Mesenchymal stem cell (in vitro differentiated cells and primary cell): ENCODE data around the gene CALML6.

Source experiments
- DNase-seq: peaks from one replicate; pipeline ENCODE4 v3.0.0-alpha.2; 2013
- H2AFZ ChIP-seq: one replicate; pipeline ENCODE4 v1.6.1; 2013; ENCODE audit warnings: low read depth, mild to moderate bottlenecking, control low read depth, inconsistent platforms, low read length, moderate library complexity
- H2AK5ac ChIP-seq: 2 replicates; pipeline ENCODE4 v1.6.1; 2013; ENCODE audit warnings: low read length, moderate library complexity, mild to moderate bottlenecking, inconsistent platforms; ENCODE audit not compliant: severe bottlenecking
- H2BK120ac ChIP-seq: one replicate; pipeline ENCODE4 v1.6.1; 2013; ENCODE audit warnings: low read depth, mild to moderate bottlenecking, inconsistent platforms, low read length, moderate library complexity
- H2BK12ac ChIP-seq, 2 experiments: one replicate each; pipeline ENCODE4 v1.6.1; 2013; ENCODE audit warnings: inconsistent platforms in 2 of 2, low read length in 2 of 2, mild to moderate bottlenecking in 2 of 2, moderate library complexity in 2 of 2, control low read depth in 1 of 2
- H2BK15ac ChIP-seq: one replicate; pipeline ENCODE4 v1.6.1; 2013; ENCODE audit warnings: mild to moderate bottlenecking, low read depth, inconsistent platforms; ENCODE audit not compliant: poor library complexity, severe bottlenecking
- H2BK5ac ChIP-seq: 2 replicates; pipeline ENCODE4 v1.6.1; 2013; ENCODE audit warnings: low read depth, mild to moderate bottlenecking, low read length, control low read depth, inconsistent platforms; ENCODE audit not compliant: poor library complexity, severe bottlenecking
- H3K14ac ChIP-seq, 2 experiments: one replicate each; pipeline ENCODE4 v1.6.1; 2013; ENCODE audit warnings: inconsistent platforms in 2 of 2, low read length in 2 of 2, control low read depth in 1 of 2, mild to moderate bottlenecking in 1 of 2, moderate library complexity in 1 of 2
- H3K18ac ChIP-seq, 2 experiments: one replicate each; pipeline ENCODE4 v1.6.1; 2013; ENCODE audit warnings: inconsistent platforms in 2 of 2, low read length in 2 of 2, control low read depth in 1 of 2, low read depth in 1 of 2, mild to moderate bottlenecking in 1 of 2
- H3K23ac ChIP-seq, 2 experiments: one replicate each; pipeline ENCODE4 v1.6.1; 2013; ENCODE audit warnings: inconsistent platforms in 2 of 2, low read length in 2 of 2, mild to moderate bottlenecking in 2 of 2, moderate library complexity in 2 of 2, control low read depth in 1 of 2
- H3K27ac ChIP-seq: 2 replicates; pipeline ENCODE4 v1.5.1; 2013; ENCODE audit warnings: mild to moderate bottlenecking, moderate library complexity, low read length, control low read depth, inconsistent platforms; ENCODE audit not compliant: poor library complexity, severe bottlenecking
- H3K27me3 ChIP-seq, 2 experiments: 2 replicates each; pipeline versions ENCODE4 v1.6.1 to v1.7.0; 2013; ENCODE audit warnings: low read length in 2 of 2, mild to moderate bottlenecking in 2 of 2, moderate library complexity in 2 of 2, control low read depth in 1 of 2, inconsistent platforms in 1 of 2; ENCODE audit not compliant: control insufficient read depth in 1 of 2, insufficient read depth in 1 of 2
- H3K36me3 ChIP-seq, 2 experiments: 2 replicates each; pipeline versions ENCODE4 v1.6.1 to v1.7.0; 2013; ENCODE audit warnings: low read length in 2 of 2, control low read depth in 1 of 2, inconsistent platforms in 1 of 2, low read depth in 1 of 2, mild to moderate bottlenecking in 1 of 2; ENCODE audit not compliant: insufficient read depth in 2 of 2, control insufficient read depth in 1 of 2
- H3K4ac ChIP-seq, 2 experiments: one replicate each; pipeline ENCODE4 v1.6.1; 2013; ENCODE audit warnings: inconsistent platforms in 2 of 2, low read length in 2 of 2, mild to moderate bottlenecking in 2 of 2, moderate library complexity in 2 of 2, control low read depth in 1 of 2, low read depth in 1 of 2
- H3K4me1 ChIP-seq: 2 replicates; pipeline ENCODE4 v1.6.1; 2013; ENCODE audit warnings: low read depth, low read length, control low read depth; ENCODE audit not compliant: control insufficient read depth, insufficient read depth
- H3K4me2 ChIP-seq: 2 replicates; pipeline ENCODE4 v1.6.1; 2013; ENCODE audit warnings: low read length, mild to moderate bottlenecking, inconsistent platforms; ENCODE audit not compliant: poor library complexity, severe bottlenecking
- H3K4me3 ChIP-seq, 2 experiments: 2 replicates each; pipeline versions ENCODE4 v1.5.1 to v1.7.0; 2013; ENCODE audit warnings: low read length in 2 of 2, mild to moderate bottlenecking in 2 of 2, control low read depth in 1 of 2, low read depth in 1 of 2; ENCODE audit not compliant: insufficient read depth in 1 of 2
- H3K79me1 ChIP-seq: replicated peaks from 2 replicates; pipeline ENCODE4 v1.6.1; 2013; ENCODE audit warnings: mild to moderate bottlenecking, control low read depth, low read length, inconsistent platforms; ENCODE audit not compliant: poor library complexity, severe bottlenecking
- H3K9ac ChIP-seq: 2 replicates; pipeline ENCODE4 v1.7.0; 2013; ENCODE audit warnings: mild to moderate bottlenecking, low read length, moderate library complexity
- H3K9me3 ChIP-seq: 2 replicates; pipeline ENCODE4 v1.7.0; 2013; ENCODE audit warnings: mild to moderate bottlenecking, low read length; ENCODE audit not compliant: control insufficient read depth
- H4K8ac ChIP-seq: one replicate; pipeline ENCODE4 v1.6.1; 2013; ENCODE audit warnings: inconsistent platforms, mild to moderate bottlenecking, low read length, moderate library complexity
- H4K91ac ChIP-seq: one replicate; pipeline ENCODE4 v1.6.1; 2013; ENCODE audit warnings: mild to moderate bottlenecking, low read length, inconsistent platforms
- WGBS: methylation state at CpG from one replicate; pipeline ENCODE4 v1.1.7; 2013; ENCODE audit warnings: mixed read lengths; 5-methylcytosine and 5-hydroxymethylcytosine counted together

Gene CALML6

DNA sequence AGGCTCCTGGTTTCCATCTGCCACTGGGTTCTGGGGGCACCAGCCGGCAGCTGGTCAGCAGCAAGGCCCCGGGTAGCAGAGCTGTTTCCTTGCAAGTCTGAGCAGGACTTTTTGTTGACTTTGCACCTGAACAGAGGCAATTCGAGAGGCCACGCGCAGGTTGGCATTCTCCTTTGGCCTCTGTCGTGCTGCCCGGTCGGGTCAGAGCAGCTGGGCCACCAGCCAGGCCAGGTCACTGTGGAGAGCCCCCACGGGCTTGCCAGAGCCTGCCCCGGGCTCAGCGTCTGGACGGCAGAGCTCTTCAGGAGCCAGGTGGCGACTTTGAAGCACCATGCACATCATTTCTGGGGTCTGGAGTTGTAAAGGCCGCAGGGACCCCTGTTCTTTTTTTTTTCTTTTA lies 32.4 kb downstream of the CALML6 start:
- Histone ChIP-seq H4K8ac (no peak overlapping the region), H4K91ac (no peak overlapping the region), H3K9ac (no peak overlapping the region), H3K4me1 (peaks cover 8% of the 10 kb centered on the region), H3K18ac (no peak overlapping the region), H3K14ac (no peak overlapping the region), H3K4ac (no peak overlapping the region), H2BK120ac (no peak overlapping the region), H3K36me3 (no peaks in the 10 kb centered on the region), H2BK12ac (no peak overlapping the region), H3K23ac (no peak overlapping the region), H3K79me1 (no peaks in the 10 kb centered on the region), H3K27me3 (peaks cover 4 to 74% of the 10 kb centered on the region in 2 experiments), H2AK5ac (no peak overlapping the region), H2BK15ac (no peak overlapping the region), H2BK5ac (no peak overlapping the region), H3K4me2 (no peak overlapping the region), H3K4me3 (no peak overlapping the region), H2AFZ (no peak overlapping the region), H3K9me3 (no peaks in the 10 kb centered on the region), H3K27ac (no peak overlapping the region)
- no peak for DNase-seq
- 77% methylated on average over 14 of the region's 14 CpGs for WGBS

- Histone ChIP-seq H3K23ac (no peak overlapping the region), H2AK5ac (no peak overlapping the region), H2AFZ (no peak overlapping the region), H3K9me3 (no peaks in the 10 kb centered on the region), H3K4me2 (no peak overlapping the region), H3K4me3 (no peak overlapping the region), H2BK15ac (no peak overlapping the region), H3K27me3 (peaks cover 5 to 65% of the 10 kb centered on the region in 2 experiments), H4K91ac (no peak overlapping the region), H3K79me1 (no peaks in the 10 kb centered on the region), H3K4ac (no peak overlapping the region), H2BK120ac (no peak overlapping the region), H3K18ac (no peak overlapping the region), H4K8ac (no peak overlapping the region), H2BK12ac (no peak overlapping the region), H3K27ac (no peak overlapping the region), H3K4me1 (peaks cover 7% of the 10 kb centered on the region), H3K9ac (no peak overlapping the region), H3K14ac (no peak overlapping the region), H3K36me3 (no peaks in the 10 kb centered on the region), H2BK5ac (no peak overlapping the region)
- no peak for DNase-seq
- WGBS = 62% methylated on average over 1 of the region's 1 CpG
These were observed 33.7 kb downstream of the CALML6 start for GRCh38 chr1:1948783-1949182.

- Histone ChIP-seq H3K23ac (no peak overlapping the region), H3K9ac (no peak overlapping the region), H2BK5ac (no peak overlapping the region), H2AK5ac (no peak overlapping the region), H3K27me3 (peaks cover 13 to 52% of the 10 kb centered on the region in 2 experiments), H3K18ac (no peak overlapping the region), H3K79me1 (no peaks in the 10 kb centered on the region), H3K4me2 (no peak overlapping the region), H3K27ac (no peak overlapping the region), H3K4me1 (peaks cover 2% of the 10 kb centered on the region), H3K9me3 (no peaks in the 10 kb centered on the region), H2AFZ (no peak overlapping the region), H4K91ac (no peak overlapping the region), H3K4ac (no peak overlapping the region), H3K4me3 (no peak overlapping the region), H3K14ac (no peak overlapping the region), H2BK120ac (no peak overlapping the region), H2BK15ac (no peak overlapping the region), H4K8ac (no peak overlapping the region), H3K36me3 (no peaks in the 10 kb centered on the region), H2BK12ac (no peak overlapping the region)
- WGBS = 78% methylated on average over 4 of the region's 5 CpGs
- DNase-seq = no peak
These were observed 35.9 kb downstream of the CALML6 start for GRCh38 chr1:1950940-1951339.

GRCh38 chr1:1954015-1954414 lies 39.0 kb downstream of the CALML6 start:
- no peak overlapping the region for H3K4me3 ChIP-seq
- 79% methylated on average over 9 of the region's 9 CpGs for whole genome bisulfite sequencing

More at GRCh38 chr1:1954015-1954414, 39.0 kb downstream of the CALML6 start:
- Histone ChIP-seq H4K91ac (no peak overlapping the region), H3K27ac (no peak overlapping the region), H3K4me2 (no peak overlapping the region), H2BK12ac (no peak overlapping the region), H2BK120ac (no peak overlapping the region), H3K23ac (peak overlapping the region in 1 of 2 experiments; percentile 66), H3K27me3 (peaks cover 12 to 53% of the 10 kb centered on the region in 2 experiments), H3K79me1 (no peaks in the 10 kb centered on the region), H2BK15ac (no peak overlapping the region), H3K36me3 (no peaks in the 10 kb centered on the region), H3K4ac (no peak overlapping the region), H3K14ac (peak overlapping the region in 1 of 2 experiments; percentile 64), H2BK5ac (no peak overlapping the region), H2AK5ac (no peak overlapping the region), H3K18ac (no peak overlapping the region), H3K9me3 (no peaks in the 10 kb centered on the region), H2AFZ (no peak overlapping the region), H3K4me1 (no peaks in the 10 kb centered on the region), H3K9ac (no peak overlapping the region), H4K8ac (no peak overlapping the region)
- no peak for DNase-seq
